HepG2 (cell line): ENCODE data around the gene ADAD2. TPM values are rescaled to one million over a fixed set of nuclear protein-coding genes. Genes with fewer than 3 reads are reported as not detected.
A peak's percentile ranks its signal among the peaks of the same experiment; 100 is the strongest.

ENCODE experiments used
- CREB1 ChIP-seq, 2 experiments: fragments of 450-650 bp in 1 of 2; IDR thresholded peaks; 2 replicates each; pipeline ENCODE4 v1.6.1; 2016 to 2017; ENCODE audit warnings: control low read depth in 1 of 2, mild to moderate bottlenecking in 1 of 2, missing compliant biosample characterization in 1 of 2, missing genetic modification characterization in 1 of 2
- DMAP1 ChIP-seq: IDR thresholded peaks from 2 replicates; pipeline ENCODE4 v1.6.1; 2016
- FOSL2 ChIP-seq: sonication (generic); formaldehyde crosslinking; IDR thresholded peaks from 2 replicates; pipeline ENCODE4 v1.4.0; 2020; ENCODE audit warnings: missing genetic modification reagents
- MAF1 ChIP-seq: sonication (generic); formaldehyde crosslinking; IDR thresholded peaks from 2 replicates; pipeline ENCODE4 v1.5.0; 2020; ENCODE audit warnings: missing genetic modification reagents, borderline replicate concordance
- MAFF ChIP-seq: IDR thresholded peaks from 2 replicates; pipeline ENCODE4 v1.6.1; 2011; ENCODE audit warnings: low read depth, low read length, improper control_type of control experiment
- NFE2L2 ChIP-seq: fragments of 150-350 bp; IDR thresholded peaks from 2 replicates; pipeline ENCODE4 v1.6.1; 2014; ENCODE audit warnings: low read length
- NR2C2 ChIP-seq: sonication (generic); formaldehyde crosslinking; IDR thresholded peaks from 2 replicates; pipeline ENCODE4 v1.4.0; 2020; ENCODE audit warnings: missing genetic modification reagents, mild to moderate bottlenecking, moderate library complexity, borderline replicate concordance
- PRMT3 ChIP-seq: sonication (generic); formaldehyde crosslinking; IDR thresholded peaks from 2 replicates; pipeline ENCODE4 v1.8.1; 2022; ENCODE audit warnings: low read depth, mild to moderate bottlenecking, moderate library complexity, missing genetic modification reagents, borderline replicate concordance
- RCOR2 ChIP-seq: IDR thresholded peaks from 2 replicates; pipeline ENCODE4 v1.6.1; 2016; ENCODE audit warnings: missing biosample characterization, missing genetic modification reagents
- RFX1 ChIP-seq: fragments of 450-650 bp; IDR thresholded peaks from 2 replicates; pipeline ENCODE4 v1.6.1; 2017
- SALL2 ChIP-seq: sonication (generic); formaldehyde crosslinking; IDR thresholded peaks from 2 replicates; pipeline ENCODE4 v1.8.1; 2023; ENCODE audit warnings: mild to moderate bottlenecking, missing genetic modification reagents, inconsistent platforms
- SETDB1 ChIP-seq: sonication (generic); formaldehyde crosslinking; IDR thresholded peaks from 2 replicates; pipeline ENCODE4 v1.5.1; 2020; ENCODE audit warnings: missing genetic modification reagents, mild to moderate bottlenecking, borderline replicate concordance
- TARDBP ChIP-seq: sonication (generic); formaldehyde crosslinking; IDR thresholded peaks from 2 replicates; pipeline ENCODE4 v1.8.0; 2022; ENCODE audit warnings: mild to moderate bottlenecking, missing genetic modification reagents
- TOE1 ChIP-seq: sonication (generic); formaldehyde crosslinking; IDR thresholded peaks from 2 replicates; pipeline ENCODE4 v1.4.0; 2020; ENCODE audit warnings: mild to moderate bottlenecking, missing genetic modification reagents
- U2AF1 ChIP-seq: fragments of 200-400 bp; formaldehyde crosslinking; optimal IDR thresholded peaks from 2 replicates; pipeline ENCODE3; 2017; ENCODE audit warnings: mild to moderate bottlenecking, low read depth, low read length
- ZFAT ChIP-seq: sonication (generic); formaldehyde crosslinking; conservative IDR thresholded peaks from 2 replicates; pipeline ENCODE4 v1.8.1; 2023; ENCODE audit warnings: missing genetic modification reagents, inconsistent platforms
- ZNF136 ChIP-seq: sonication (generic); formaldehyde crosslinking; IDR thresholded peaks from 2 replicates; pipeline ENCODE4 v1.8.1; 2022; ENCODE audit warnings: low read depth, mild to moderate bottlenecking, moderate library complexity, missing genetic modification reagents
- ZNF230 ChIP-seq: sonication (generic); formaldehyde crosslinking; IDR thresholded peaks from 2 replicates; pipeline ENCODE4 v1.4.0; 2020; ENCODE audit warnings: mild to moderate bottlenecking, missing genetic modification reagents
- ZNF44 ChIP-seq: sonication (generic); formaldehyde crosslinking; IDR thresholded peaks from 2 replicates; pipeline ENCODE4 v1.5.1; 2020; ENCODE audit warnings: mild to moderate bottlenecking, missing genetic modification reagents
- polyA plus RNA-seq, 8 experiments: library from polyadenylated mRNA; depleted of rRNA in 3 of 8; stranded (reverse) in 7 of 8; unstranded in 1 of 8; fragments of >200 nt; fragmentation: Illumina TruSeq in 4 of 8; extraction: Trizol in 4 of 8; gene quantifications; 2 replicates each; pipeline versions ENCODE4 v1.2.1 to v1.2.3, GENCODE V29; 2011 to 2016; ENCODE audit warnings: low read depth in 4 of 8, missing spikeins in 1 of 8, mixed read lengths in 1 of 8; ENCODE audit not compliant: insufficient read depth in 1 of 8
- total RNA-seq, 5 experiments: library from RNA; depleted of rRNA; stranded (reverse); fragments of >200 nt; fragmentation: Illumina TruSeq; extraction: Trizol; gene quantifications; 2 replicates each; pipeline ENCODE4 v1.2.3, GENCODE V29; 2016; ENCODE audit warnings: low read depth in 1 of 5
- TF ChIP-seq, protein P1 (sequence below): sonication (generic); formaldehyde crosslinking; IDR thresholded peaks from 2 replicates; pipeline ENCODE4 v1.4.0; 2020; ENCODE audit warnings: missing genetic modification reagents
- TF ChIP-seq, protein P2 (sequence below): sonication (generic); formaldehyde crosslinking; IDR thresholded peaks from 2 replicates; pipeline ENCODE4 v1.4.0; 2020; ENCODE audit warnings: missing genetic modification reagents
- TF ChIP-seq, protein P3 (sequence below): conservative IDR thresholded peaks from 2 replicates; pipeline ENCODE4 v1.6.1; 2018; ENCODE audit warnings: missing genetic modification reagents
- TF ChIP-seq, protein P4 (sequence below): sonication (generic); formaldehyde crosslinking; IDR thresholded peaks from 2 replicates; pipeline ENCODE4 v1.4.0; 2020; ENCODE audit warnings: mild to moderate bottlenecking, missing genetic modification reagents
- TF ChIP-seq, protein P5 (sequence below): sonication (generic); formaldehyde crosslinking; IDR thresholded peaks from 2 replicates; pipeline ENCODE4 v1.4.0; 2020; ENCODE audit warnings: missing genetic modification reagents

The ADAD2 gene
- total and polyA plus RNA-seq, 2 of the 13 experiments (the other 11 are each of a cell fraction or from before 2014, with no cell fraction given), result not detected

DNA sequence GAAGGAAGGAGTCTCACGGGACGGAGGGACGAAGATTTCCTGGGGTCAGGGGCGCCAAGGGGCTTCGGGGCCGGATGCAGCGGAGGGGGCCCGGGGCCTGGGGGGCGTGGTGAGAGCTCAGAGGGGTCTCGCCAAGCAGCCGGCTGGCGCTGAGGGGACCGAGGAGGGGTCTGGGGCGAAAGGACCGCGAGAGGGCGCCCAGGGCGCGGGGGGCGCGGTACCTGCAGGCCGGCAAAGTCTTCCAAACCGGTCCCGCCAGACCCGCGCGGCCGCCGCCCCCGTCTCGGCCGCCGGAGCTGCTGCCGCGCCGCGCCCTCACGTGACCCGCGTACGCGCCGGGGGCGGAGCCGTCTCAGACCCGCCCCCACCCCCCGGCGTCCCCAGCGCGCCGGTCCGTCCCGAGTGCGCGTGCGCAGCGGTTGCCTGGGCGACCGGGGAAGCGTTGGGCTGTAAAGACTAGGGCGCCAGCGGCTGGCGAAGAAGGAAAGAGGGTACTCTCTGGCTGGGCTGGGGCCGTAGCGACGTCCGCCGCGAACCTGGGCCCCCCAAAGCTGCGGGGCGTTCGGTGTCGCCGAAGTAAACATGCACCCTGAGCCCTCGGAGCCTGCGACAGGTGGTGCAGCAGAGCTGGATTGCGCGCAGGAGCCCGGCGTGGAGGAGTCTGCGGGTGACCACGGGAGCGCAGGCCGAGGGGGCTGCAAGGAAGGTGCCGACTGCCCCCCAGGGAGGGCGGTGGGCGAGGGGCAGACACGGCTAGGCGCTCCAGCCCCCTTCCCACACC lies 45.9 kb upstream of the ADAD2 start, which contains the start of the genes DNAAF1 and HSDL1 (continued):
- TF ChIP-seq NR2C2 (CRISPR knock-in tag) (peak; percentile 28; the same call in 1 of the 2 replicates), ZNF230 (CRISPR knock-in tag) (no peak), ZFAT (CRISPR knock-in tag) (no peak), TARDBP (CRISPR knock-in tag) (no peak), U2AF1 (no peak), RCOR2 (CRISPR knock-in tag) (no peak), MAF1 (CRISPR knock-in tag) (0 out of 2 replicates have a peak, but pooled peaks have one; percentile 48), ZNF44 (CRISPR knock-in tag) (no peak), ZNF136 (CRISPR knock-in tag) (no peak), CREB1 (IDR thresholded peaks at IDR 0.05) (no peak; the same call in 1 of the 2 replicates), CREB1 (CRISPR knock-in tag; IDR thresholded peaks at IDR 0.05) (no peak), MAFF (no peak), PRMT3 (no peak), NFE2L2 (no peak), TOE1 (CRISPR knock-in tag) (no peak), SETDB1 (CRISPR knock-in tag) (no peak), RFX1 (peak; percentile 99), DMAP1 (CRISPR knock-in tag) (peak; percentile 51; the same call in 1 of the 2 replicates), SALL2 (peak; percentile 85; the same call in 1 of the 2 replicates), FOSL2 (no peak)
- TF ChIP-seq, protein P1, sequence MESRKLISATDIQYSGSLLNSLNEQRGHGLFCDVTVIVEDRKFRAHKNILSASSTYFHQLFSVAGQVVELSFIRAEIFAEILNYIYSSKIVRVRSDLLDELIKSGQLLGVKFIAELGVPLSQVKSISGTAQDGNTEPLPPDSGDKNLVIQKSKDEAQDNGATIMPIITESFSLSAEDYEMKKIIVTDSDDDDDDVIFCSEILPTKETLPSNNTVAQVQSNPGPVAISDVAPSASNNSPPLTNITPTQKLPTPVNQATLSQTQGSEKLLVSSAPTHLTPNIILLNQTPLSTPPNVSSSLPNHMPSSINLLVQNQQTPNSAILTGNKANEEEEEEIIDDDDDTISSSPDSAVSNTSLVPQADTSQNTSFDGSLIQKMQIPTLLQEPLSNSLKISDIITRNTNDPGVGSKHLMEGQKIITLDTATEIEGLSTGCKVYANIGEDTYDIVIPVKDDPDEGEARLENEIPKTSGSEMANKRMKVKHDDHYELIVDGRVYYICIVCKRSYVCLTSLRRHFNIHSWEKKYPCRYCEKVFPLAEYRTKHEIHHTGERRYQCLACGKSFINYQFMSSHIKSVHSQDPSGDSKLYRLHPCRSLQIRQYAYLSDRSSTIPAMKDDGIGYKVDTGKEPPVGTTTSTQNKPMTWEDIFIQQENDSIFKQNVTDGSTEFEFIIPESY (CRISPR knock-in tag), result no peak
- TF ChIP-seq, protein P2, sequence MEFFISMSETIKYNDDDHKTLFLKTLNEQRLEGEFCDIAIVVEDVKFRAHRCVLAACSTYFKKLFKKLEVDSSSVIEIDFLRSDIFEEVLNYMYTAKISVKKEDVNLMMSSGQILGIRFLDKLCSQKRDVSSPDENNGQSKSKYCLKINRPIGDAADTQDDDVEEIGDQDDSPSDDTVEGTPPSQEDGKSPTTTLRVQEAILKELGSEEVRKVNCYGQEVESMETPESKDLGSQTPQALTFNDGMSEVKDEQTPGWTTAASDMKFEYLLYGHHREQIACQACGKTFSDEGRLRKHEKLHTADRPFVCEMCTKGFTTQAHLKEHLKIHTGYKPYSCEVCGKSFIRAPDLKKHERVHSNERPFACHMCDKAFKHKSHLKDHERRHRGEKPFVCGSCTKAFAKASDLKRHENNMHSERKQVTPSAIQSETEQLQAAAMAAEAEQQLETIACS (CRISPR knock-in tag), result no peak
- TF ChIP-seq, protein P3, sequence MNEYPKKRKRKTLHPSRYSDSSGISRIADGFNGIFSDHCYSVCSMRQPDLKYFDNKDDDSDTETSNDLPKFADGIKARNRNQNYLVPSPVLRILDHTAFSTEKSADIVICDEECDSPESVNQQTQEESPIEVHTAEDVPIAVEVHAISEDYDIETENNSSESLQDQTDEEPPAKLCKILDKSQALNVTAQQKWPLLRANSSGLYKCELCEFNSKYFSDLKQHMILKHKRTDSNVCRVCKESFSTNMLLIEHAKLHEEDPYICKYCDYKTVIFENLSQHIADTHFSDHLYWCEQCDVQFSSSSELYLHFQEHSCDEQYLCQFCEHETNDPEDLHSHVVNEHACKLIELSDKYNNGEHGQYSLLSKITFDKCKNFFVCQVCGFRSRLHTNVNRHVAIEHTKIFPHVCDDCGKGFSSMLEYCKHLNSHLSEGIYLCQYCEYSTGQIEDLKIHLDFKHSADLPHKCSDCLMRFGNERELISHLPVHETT (CRISPR knock-in tag), result no peak
- TF ChIP-seq, protein P4, sequence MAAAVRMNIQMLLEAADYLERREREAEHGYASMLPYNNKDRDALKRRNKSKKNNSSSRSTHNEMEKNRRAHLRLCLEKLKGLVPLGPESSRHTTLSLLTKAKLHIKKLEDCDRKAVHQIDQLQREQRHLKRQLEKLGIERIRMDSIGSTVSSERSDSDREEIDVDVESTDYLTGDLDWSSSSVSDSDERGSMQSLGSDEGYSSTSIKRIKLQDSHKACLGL, result no peak; the same call in 1 of the 2 replicates
- TF ChIP-seq, protein P5, sequence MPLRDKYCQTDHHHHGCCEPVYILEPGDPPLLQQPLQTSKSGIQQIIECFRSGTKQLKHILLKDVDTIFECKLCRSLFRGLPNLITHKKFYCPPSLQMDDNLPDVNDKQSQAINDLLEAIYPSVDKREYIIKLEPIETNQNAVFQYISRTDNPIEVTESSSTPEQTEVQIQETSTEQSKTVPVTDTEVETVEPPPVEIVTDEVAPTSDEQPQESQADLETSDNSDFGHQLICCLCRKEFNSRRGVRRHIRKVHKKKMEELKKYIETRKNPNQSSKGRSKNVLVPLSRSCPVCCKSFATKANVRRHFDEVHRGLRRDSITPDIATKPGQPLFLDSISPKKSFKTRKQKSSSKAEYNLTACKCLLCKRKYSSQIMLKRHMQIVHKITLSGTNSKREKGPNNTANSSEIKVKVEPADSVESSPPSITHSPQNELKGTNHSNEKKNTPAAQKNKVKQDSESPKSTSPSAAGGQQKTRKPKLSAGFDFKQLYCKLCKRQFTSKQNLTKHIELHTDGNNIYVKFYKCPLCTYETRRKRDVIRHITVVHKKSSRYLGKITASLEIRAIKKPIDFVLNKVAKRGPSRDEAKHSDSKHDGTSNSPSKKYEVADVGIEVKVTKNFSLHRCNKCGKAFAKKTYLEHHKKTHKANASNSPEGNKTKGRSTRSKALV, result peak; percentile 89
